ENCODE results near the gene TWIST2. TPM values are rescaled to one million over a fixed set of nuclear protein-coding genes. Genes with fewer than 3 reads are reported as not detected.
A peak's percentile ranks its signal among the peaks of the same experiment; 100 is the strongest.

TWIST2 gene
- total and polyA plus RNA-seq, 7 experiments from 2014 or later, result not detected

- ATAC-seq (no peak), DNase-seq (no peak)
- intact Hi-C loops (cut with micrococcal nuclease), result no loop called here
- Mint-ChIP-seq H3K27ac (no peak overlapping the region), H3K4me3 (no peak overlapping the region), H3K27me3 (peaks cover 0 to 25% (median 7%) of the 10 kb centered on the region in 5 donors), H3K36me3 (no peaks in the 10 kb centered on the region), H3K9me3 (peaks cover 0 to 4% (median 0%) of the 10 kb centered on the region in 11 donors), H3K4me1 (peaks cover 0 to 5% (median 0%) of the 10 kb centered on the region in 7 donors)
- ChIA-PET POLR2A (no interaction called here), CTCF (no interaction called here)
- H3K9me3 ChIP-seq (ENCODE audit: control insufficient read depth in 2 of 3, low read length in 3 of 3), result no peaks in the 10 kb centered on the region
- H3K4me1 ChIP-seq (ENCODE audit: control insufficient read depth in 2 of 2, insufficient read depth in 2 of 2, low read length in 2 of 2), result no peaks in the 10 kb centered on the region
- H3K27ac ChIP-seq (ENCODE audit: low read depth, low read length), result no peak overlapping the region
- no peaks in the 10 kb centered on the region for H3K36me3 ChIP-seq (ENCODE audit: control insufficient read depth in 2 of 3, insufficient read depth in 3 of 3, low read length in 3 of 3)
- no peak overlapping the region for H3K4me3 ChIP-seq (ENCODE audit: low read length)
- no peaks in the 10 kb centered on the region for H3K27me3 ChIP-seq (ENCODE audit: control insufficient read depth in 2 of 2, insufficient read depth in 2 of 2, low read length in 2 of 2)
Measured at GRCh38 chr2:238865015-238865719, 17.3 kb downstream of the TWIST2 start.

DNA sequence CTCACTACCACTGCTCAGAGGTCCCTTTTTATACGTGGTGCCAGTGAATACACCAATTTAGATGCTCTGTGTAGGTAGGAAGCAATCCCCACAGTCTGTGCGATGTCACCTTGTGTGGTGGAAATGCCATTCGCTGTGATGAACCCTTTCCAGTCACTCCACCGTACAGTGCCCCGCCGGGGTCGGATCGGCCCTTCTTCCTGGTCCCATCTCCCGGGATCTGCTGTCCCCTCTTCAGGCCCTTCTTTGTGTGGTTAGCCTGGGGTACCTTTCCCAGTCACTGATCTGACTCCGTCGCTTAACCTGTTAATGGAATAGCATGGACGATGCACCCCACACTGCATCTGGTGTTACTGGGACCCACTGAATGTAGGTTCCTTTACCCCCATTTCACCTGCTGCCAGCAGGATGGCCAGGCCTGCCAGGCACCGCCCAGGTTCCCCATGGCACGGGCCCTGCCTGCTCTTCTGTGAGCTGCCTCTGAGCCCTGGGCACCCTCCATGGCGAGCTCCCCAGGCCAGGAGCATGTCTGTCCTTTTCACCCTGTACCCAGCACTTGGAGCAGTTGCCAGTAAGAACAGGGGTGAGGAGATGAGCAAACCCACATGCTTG is 18.0 kb downstream of the TWIST2 start:
- no peak overlapping the region for H3K4me3 ChIP-seq (ENCODE audit: low read length)
- Mint-ChIP-seq H3K36me3 (no peaks in the 10 kb centered on the region), H3K4me1 (peaks cover 0 to 5% (median 0%) of the 10 kb centered on the region in 7 donors), H3K27ac (no peak overlapping the region), H3K27me3 (peaks cover 0 to 20% (median 4%) of the 10 kb centered on the region in 5 donors), H3K4me3 (no peak overlapping the region), H3K9me3 (peaks cover 0 to 4% (median 0%) of the 10 kb centered on the region in 11 donors)
- H3K27ac ChIP-seq (ENCODE audit: low read depth, low read length), result no peak overlapping the region
- no peaks in the 10 kb centered on the region for H3K27me3 ChIP-seq (ENCODE audit: control insufficient read depth in 2 of 2, insufficient read depth in 2 of 2, low read length in 2 of 2)
- no peak for DNase-seq
- no peaks in the 10 kb centered on the region for H3K36me3 ChIP-seq (ENCODE audit: control insufficient read depth in 2 of 3, insufficient read depth in 3 of 3, low read length in 3 of 3)
- ChIA-PET CTCF (no interaction called here), POLR2A (no interaction called here)
- ATAC-seq, result no peak
- no peaks in the 10 kb centered on the region for H3K4me1 ChIP-seq (ENCODE audit: control insufficient read depth in 2 of 2, insufficient read depth in 2 of 2, low read length in 2 of 2)
- no peaks in the 10 kb centered on the region for H3K9me3 ChIP-seq (ENCODE audit: control insufficient read depth in 2 of 3, low read length in 3 of 3)
- intact Hi-C loops (cut with micrococcal nuclease), result no loop called here

- H3K4me1 Mint-ChIP-seq, result peaks cover 0 to 5% (median 0%) of the 10 kb centered on the region in 7 donors
- POLR2A ChIA-PET, result no interaction called here
Measured at GRCh38 chr2:238866656-238867277, 18.9 kb downstream of the TWIST2 start.

DNA sequence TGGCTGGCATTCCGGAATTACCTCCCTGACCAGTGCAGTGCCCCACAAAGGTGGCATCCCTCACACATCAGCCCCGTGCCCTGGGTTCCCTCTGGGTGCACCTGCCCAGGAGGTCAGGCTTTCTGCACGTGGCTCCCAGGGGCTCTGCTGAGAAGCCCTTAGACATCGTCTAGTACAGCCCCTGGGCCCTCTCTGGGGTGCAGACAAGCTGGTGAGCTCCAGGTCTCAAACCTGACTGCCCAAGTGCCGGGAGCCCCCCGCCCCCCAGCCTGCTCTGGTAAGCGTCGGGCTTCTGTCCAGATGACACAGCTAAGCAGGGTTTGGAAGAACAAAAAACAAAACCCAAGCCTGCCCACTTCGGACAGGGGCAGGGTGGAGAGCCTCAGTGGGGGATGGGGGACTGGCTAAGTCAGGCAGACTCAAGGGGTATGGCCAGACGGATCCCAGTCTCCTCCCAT is 20.2 kb downstream of the TWIST2 start:
- Mint-ChIP-seq H3K27ac (no peak overlapping the region), H3K27me3 (peaks cover 2 to 23% (median 10%) of the 10 kb centered on the region in 5 donors), H3K4me1 (peaks cover 0 to 5% (median 0%) of the 10 kb centered on the region in 7 donors), H3K4me3 (no peak overlapping the region), H3K9me3 (peaks cover 0 to 4% (median 0%) of the 10 kb centered on the region in 11 donors), H3K36me3 (no peaks in the 10 kb centered on the region)
- Histone ChIP-seq H3K9me3 (ENCODE audit: control insufficient read depth in 2 of 3, low read length in 3 of 3) (no peaks in the 10 kb centered on the region), H3K4me1 (ENCODE audit: control insufficient read depth in 2 of 2, insufficient read depth in 2 of 2, low read length in 2 of 2) (no peaks in the 10 kb centered on the region), H3K27ac (ENCODE audit: low read depth, low read length) (no peak overlapping the region), H3K4me3 (ENCODE audit: low read length) (no peak overlapping the region), H3K27me3 (ENCODE audit: control insufficient read depth in 2 of 2, insufficient read depth in 2 of 2, low read length in 2 of 2) (no peaks in the 10 kb centered on the region), H3K36me3 (ENCODE audit: control insufficient read depth in 2 of 3, insufficient read depth in 3 of 3, low read length in 3 of 3) (no peaks in the 10 kb centered on the region)
- DNase-seq, result no peak
- ChIA-PET CTCF (no interaction called here), POLR2A (no interaction called here)
- no peak for ATAC-seq
- intact Hi-C loops (cut with micrococcal nuclease), result no loop called here

More at GRCh38 chr2:238866656-238867277, 18.9 kb downstream of the TWIST2 start:
- Histone ChIP-seq H3K4me3 (ENCODE audit: low read length) (no peak overlapping the region), H3K9me3 (ENCODE audit: control insufficient read depth in 2 of 3, low read length in 3 of 3) (no peaks in the 10 kb centered on the region), H3K27ac (ENCODE audit: low read depth, low read length) (no peak overlapping the region), H3K27me3 (ENCODE audit: control insufficient read depth in 2 of 2, insufficient read depth in 2 of 2, low read length in 2 of 2) (no peaks in the 10 kb centered on the region), H3K4me1 (ENCODE audit: control insufficient read depth in 2 of 2, insufficient read depth in 2 of 2, low read length in 2 of 2) (no peaks in the 10 kb centered on the region), H3K36me3 (ENCODE audit: control insufficient read depth in 2 of 3, insufficient read depth in 3 of 3, low read length in 3 of 3) (no peaks in the 10 kb centered on the region)
- Mint-ChIP-seq H3K4me3 (no peak overlapping the region), H3K36me3 (no peaks in the 10 kb centered on the region), H3K9me3 (peaks cover 0 to 4% (median 0%) of the 10 kb centered on the region in 11 donors), H3K27ac (no peak overlapping the region), H3K27me3 (peaks cover 0 to 14% (median 3%) of the 10 kb centered on the region in 5 donors)
- CTCF ChIA-PET, result no interaction called here
- intact Hi-C loops (cut with micrococcal nuclease), result no loop called here
- DNase-seq (no peak), ATAC-seq (no peak)

- Mint-ChIP-seq H3K9me3 (peaks cover 0 to 4% (median 0%) of the 10 kb centered on the region in 11 donors), H3K27ac (no peak overlapping the region), H3K36me3 (no peaks in the 10 kb centered on the region), H3K27me3 (peaks cover 2 to 30% (median 10%) of the 10 kb centered on the region in 5 donors), H3K4me3 (no peak overlapping the region), H3K4me1 (peaks cover 0 to 5% (median 0%) of the 10 kb centered on the region in 7 donors)
- H3K4me3 ChIP-seq (ENCODE audit: low read length), result no peak overlapping the region
- POLR2A ChIA-PET, result no interaction called here
- intact Hi-C loops (cut with micrococcal nuclease), result no loop called here
- H3K9me3 ChIP-seq (ENCODE audit: control insufficient read depth in 2 of 3, low read length in 3 of 3), result no peaks in the 10 kb centered on the region
- no peaks in the 10 kb centered on the region for H3K36me3 ChIP-seq (ENCODE audit: control insufficient read depth in 2 of 3, insufficient read depth in 3 of 3, low read length in 3 of 3)
- ATAC-seq (no peak), DNase-seq (no peak)
- no peak overlapping the region for H3K27ac ChIP-seq (ENCODE audit: low read depth, low read length)
- H3K27me3 ChIP-seq (ENCODE audit: control insufficient read depth in 2 of 2, insufficient read depth in 2 of 2, low read length in 2 of 2), result no peaks in the 10 kb centered on the region
- no peaks in the 10 kb centered on the region for H3K4me1 ChIP-seq (ENCODE audit: control insufficient read depth in 2 of 2, insufficient read depth in 2 of 2, low read length in 2 of 2)
- CTCF ChIA-PET, result no interaction called here
Measured at GRCh38 chr2:238868616-238869292, 20.9 kb downstream of the TWIST2 start.

DNA sequence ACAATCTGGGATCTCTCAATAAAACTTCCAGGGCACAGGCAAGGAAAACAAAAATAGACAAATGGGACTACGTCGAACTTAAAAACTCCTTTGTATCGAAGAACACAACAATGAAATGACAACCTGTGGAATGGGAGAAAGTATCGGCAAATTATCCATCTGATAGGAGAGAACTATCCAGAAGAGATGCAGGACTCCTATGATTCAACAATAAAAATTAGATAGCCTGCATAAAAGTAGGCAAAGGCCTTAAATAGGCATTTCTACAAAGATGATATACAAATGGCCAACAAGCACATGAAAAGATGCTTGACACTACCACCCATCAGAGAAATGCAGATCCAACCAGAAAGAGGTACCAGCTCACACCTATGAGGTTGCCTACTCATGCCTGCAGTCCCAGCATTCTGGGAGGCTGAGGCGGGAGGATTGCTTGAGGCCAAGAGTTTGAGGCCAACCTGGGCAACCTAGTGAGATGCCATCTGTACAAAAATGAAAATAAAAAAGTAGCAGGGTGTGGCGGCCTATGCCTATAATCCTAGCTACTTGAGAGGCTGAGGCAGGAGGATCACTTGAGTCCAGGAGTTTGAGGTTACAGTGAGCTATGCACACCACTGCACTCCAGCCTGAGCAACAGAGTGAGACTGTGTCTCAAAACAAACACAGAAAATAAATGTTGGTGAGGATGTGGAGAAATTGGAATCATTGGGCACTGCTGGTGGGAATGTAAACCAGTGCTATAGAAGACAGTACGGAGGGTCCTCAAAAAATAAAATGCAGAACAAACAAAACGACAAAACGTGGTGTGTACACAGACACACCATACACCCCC is 21.6 kb downstream of the TWIST2 start:
- Histone ChIP-seq H3K27ac (ENCODE audit: low read depth, low read length) (no peak overlapping the region), H3K4me1 (ENCODE audit: control insufficient read depth in 2 of 2, insufficient read depth in 2 of 2, low read length in 2 of 2) (no peaks in the 10 kb centered on the region), H3K9me3 (ENCODE audit: control insufficient read depth in 2 of 3, low read length in 3 of 3) (no peaks in the 10 kb centered on the region), H3K36me3 (ENCODE audit: control insufficient read depth in 2 of 3, insufficient read depth in 3 of 3, low read length in 3 of 3) (no peaks in the 10 kb centered on the region), H3K4me3 (ENCODE audit: low read length) (no peak overlapping the region), H3K27me3 (ENCODE audit: control insufficient read depth in 2 of 2, insufficient read depth in 2 of 2, low read length in 2 of 2) (no peaks in the 10 kb centered on the region)
- DNase-seq, result no peak
- Mint-ChIP-seq H3K4me3 (no peak overlapping the region), H3K27ac (peak overlapping the region in 2 of 9 donors; percentile 16 to 75), H3K36me3 (no peaks in the 10 kb centered on the region), H3K9me3 (peaks cover 0 to 4% (median 0%) of the 10 kb centered on the region in 11 donors), H3K4me1 (peaks cover 0 to 5% (median 0%) of the 10 kb centered on the region in 7 donors), H3K27me3 (peaks cover 2 to 37% (median 10%) of the 10 kb centered on the region in 5 donors)
- ATAC-seq, result no peak
- CTCF ChIA-PET, result no interaction called here
- POLR2A ChIA-PET, result no interaction called here
- intact Hi-C loops (cut with micrococcal nuclease), result no loop called here
